Neural progenitor cell (in vitro differentiated cells): ENCODE measurements around the gene FGF21.
"Not testable (repeated sequence)": the region's sequence is repeated elsewhere in the genome, so short reads cannot be mapped to it uniquely, and the experiment has no call there.

Experiments used
- EZH2 ChIP-seq: fragments of 200-600 bp; sonication (generic); IDR thresholded peaks from 2 replicates; pipeline ENCODE4 v1.6.1; 2017; ENCODE audit warnings: antibody characterized with exemption, mild to moderate bottlenecking, moderate library complexity
- TF ChIP-seq, protein P1 (sequence below): fragments of 200-600 bp; sonication (generic); IDR thresholded peaks from 2 replicates; pipeline ENCODE4 v1.5.1; 2017; ENCODE audit warnings: antibody characterized with exemption, mild to moderate bottlenecking

DNA sequence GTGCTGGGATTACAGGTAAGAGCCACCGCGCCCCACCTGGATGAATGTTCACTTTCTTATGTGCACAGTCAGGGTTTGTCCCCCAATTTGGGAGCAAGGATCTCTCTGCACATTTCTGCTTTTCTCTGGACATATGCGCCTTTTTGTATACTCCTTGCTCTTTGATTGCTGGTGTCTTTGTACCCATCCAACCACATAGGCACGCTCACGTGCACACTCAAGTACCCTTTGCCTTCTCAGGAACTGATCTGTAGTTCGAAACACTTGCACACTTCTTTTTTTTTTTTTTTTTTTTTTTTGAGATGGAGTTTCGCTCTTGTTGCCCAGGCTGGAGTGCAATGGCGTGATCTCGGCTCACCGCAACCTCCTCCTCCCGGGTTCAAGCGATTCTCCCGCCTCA lies 37.2 kb upstream of the FGF21 start:
- TF ChIP-seq, protein P1, sequence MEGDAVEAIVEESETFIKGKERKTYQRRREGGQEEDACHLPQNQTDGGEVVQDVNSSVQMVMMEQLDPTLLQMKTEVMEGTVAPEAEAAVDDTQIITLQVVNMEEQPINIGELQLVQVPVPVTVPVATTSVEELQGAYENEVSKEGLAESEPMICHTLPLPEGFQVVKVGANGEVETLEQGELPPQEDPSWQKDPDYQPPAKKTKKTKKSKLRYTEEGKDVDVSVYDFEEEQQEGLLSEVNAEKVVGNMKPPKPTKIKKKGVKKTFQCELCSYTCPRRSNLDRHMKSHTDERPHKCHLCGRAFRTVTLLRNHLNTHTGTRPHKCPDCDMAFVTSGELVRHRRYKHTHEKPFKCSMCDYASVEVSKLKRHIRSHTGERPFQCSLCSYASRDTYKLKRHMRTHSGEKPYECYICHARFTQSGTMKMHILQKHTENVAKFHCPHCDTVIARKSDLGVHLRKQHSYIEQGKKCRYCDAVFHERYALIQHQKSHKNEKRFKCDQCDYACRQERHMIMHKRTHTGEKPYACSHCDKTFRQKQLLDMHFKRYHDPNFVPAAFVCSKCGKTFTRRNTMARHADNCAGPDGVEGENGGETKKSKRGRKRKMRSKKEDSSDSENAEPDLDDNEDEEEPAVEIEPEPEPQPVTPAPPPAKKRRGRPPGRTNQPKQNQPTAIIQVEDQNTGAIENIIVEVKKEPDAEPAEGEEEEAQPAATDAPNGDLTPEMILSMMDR, result not testable (repeated sequence)
- not testable (repeated sequence) for TF ChIP-seq EZH2
